ENCODE results near the gene ADAM22.

GRCh38 chr7:88226201-88226600, 292.1 kb downstream of the ADAM22 start:
- TF ChIP-seq CTCF (conservative IDR thresholded peaks at IDR 0.05; ENCODE audit: low read depth, low read length), result no peak
- no peak for TF ChIP-seq POLR2A (IDR thresholded peaks at IDR 0.05; ENCODE audit: low read depth, low read length)
- no peak for TF ChIP-seq MAFK (IDR thresholded peaks at IDR 0.05; ENCODE audit: low read depth, low read length)
- TF ChIP-seq MAZ (IDR thresholded peaks at IDR 0.05; ENCODE audit: borderline replicate concordance, low read depth, low read length), result no peak
- no peak for TF ChIP-seq CEBPB (IDR thresholded peaks at IDR 0.05; ENCODE audit: low read depth, low read length)
- no peak for TF ChIP-seq CHD1 (IDR thresholded peaks at IDR 0.05; ENCODE audit: low read depth, low read length)
- TF ChIP-seq RFX5 (IDR thresholded peaks at IDR 0.05; ENCODE audit: low read depth, low read length), result no peak

All from IMR-90 (cell line).